ENCODE data around the gene OPA3. TPM values are rescaled to one million over a fixed set of nuclear protein-coding genes. Genes with fewer than 3 reads are reported as not detected.
A peak's percentile ranks its signal among the peaks of the same experiment; 100 is the strongest.

Gene OPA3
- total and polyA plus RNA-seq, 11 donors = 13.1 to 30.4 (median 22.3) TPM

DNA sequence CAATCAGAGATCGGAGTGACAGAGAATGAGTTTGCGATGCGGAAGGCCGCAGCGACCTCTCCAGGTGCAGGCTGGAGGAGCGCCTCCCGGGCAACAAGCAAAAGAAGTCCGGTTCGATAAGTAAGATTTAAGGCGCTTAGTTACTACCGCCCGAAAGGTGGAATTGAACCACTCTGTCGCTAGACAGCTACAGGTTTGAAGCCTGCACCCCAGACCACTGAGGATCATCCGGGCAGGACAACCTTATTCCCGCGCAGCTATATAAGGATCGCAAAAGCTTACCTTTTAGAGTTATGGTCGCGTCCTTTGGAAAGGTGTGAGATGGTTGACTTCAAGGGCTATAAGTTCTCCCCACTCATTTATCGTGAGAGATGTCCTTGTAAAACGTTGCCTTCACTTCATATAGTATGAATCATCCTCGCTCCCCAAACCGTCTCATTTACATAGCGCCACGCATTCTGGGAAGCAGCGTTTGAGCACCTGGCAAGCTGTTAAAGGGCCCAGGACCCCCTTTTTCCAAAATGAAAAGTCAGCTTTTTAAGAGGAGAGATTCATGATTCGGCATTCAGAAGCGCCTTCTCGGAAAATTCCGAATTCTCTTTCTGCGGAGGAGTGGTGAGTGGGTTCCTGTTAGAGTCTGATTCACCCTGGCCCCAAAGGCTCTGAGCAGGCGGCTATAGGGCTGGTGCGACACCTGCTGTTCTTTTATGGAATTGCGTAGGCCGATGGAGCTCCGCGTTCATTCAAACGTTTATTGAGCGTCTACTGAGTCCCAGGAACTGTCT lies 106.0 kb downstream of the OPA3 start:
- Histone ChIP-seq H3K27ac (peak overlapping the region; percentile 91 to 99 (median 96)), H3K27me3 (peaks cover 0 to 8% (median 0%) of the 10 kb centered on the region in 9 donors), H3K9me3 (no peaks in the 10 kb centered on the region), H3K36me3 (no peaks in the 10 kb centered on the region), H3K4me3 (peak overlapping the region; percentile 28 to 68 (median 54)), H3K4me1 (peaks cover 0 to 28% (median 9%) of the 10 kb centered on the region in 12 donors)
- WGBS, 4 donors = 0% methylated on average over 38 to 39 of the region's 39 CpGs
- intact Hi-C loops (cut with DNase I) = loop anchor here (1.0 to 10.0 kb wide), 4 partner anchors 39 to 54 kb away; partner anchors contain the start of gene ERCC1 (in 1 of the 10)
- peak; percentile 94 to 98 (median 96) for ATAC-seq
- DNase-seq = peak; percentile 81 to 87 (median 83)
- TF ChIP-seq POLR2A (IDR thresholded peaks at IDR 0.05) = peak in 1 of 2 donors; percentile 27
- TF ChIP-seq CTCF (IDR thresholded peaks at IDR 0.05) = peak; percentile 95 to 99 (median 97)

DNA sequence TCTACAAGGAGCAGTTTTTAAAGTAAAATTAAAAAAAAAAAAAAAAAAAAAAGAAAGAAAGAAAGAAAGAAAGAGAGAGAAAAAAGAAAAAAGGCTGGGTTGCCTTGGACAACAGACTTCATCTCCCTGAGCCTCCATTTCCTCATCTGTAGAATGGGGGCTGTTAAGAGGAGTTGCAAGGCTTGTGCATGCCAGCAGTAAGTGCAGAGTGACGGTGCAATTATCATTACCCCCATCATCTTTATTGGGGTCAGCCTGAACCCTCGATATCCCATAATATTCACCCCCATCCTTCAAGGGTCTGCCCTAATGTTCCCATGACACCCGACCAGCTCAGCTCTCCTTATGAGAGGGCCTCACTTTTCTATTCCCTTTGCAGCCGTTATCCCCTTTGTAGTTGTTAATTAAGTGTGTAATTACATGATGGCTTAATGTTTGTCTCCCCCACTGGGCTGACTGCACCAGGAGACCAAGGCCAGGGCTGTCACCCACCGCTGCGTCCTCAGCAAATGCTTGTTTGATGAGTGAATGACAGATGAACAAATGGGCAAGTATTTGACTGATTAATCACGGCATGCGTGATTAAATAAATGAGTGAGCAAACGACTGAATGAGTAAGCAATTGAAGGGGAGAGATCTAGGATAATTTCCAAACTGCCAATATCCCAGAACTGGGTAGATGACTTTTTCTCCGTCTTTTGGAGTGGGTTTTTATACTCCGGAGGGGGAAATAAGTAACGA lies 106.7 kb downstream of the OPA3 start:
- ATAC-seq = peak in 1 of 4 donors; percentile 2
- Histone ChIP-seq H3K4me3 (peak overlapping the region in 11 of 12 donors; percentile 39 to 68 (median 54)), H3K27me3 (peaks cover 0 to 16% (median 0%) of the 10 kb centered on the region in 9 donors)

More for the DNA sequence above, 106.7 kb downstream of the OPA3 start:
- H3K4me1 ChIP-seq = peaks cover 0 to 28% (median 9%) of the 10 kb centered on the region in 12 donors
- peak overlapping the region; percentile 91 to 99 (median 96) for H3K27ac ChIP-seq
- DNase-seq = no peak
- H3K9me3 ChIP-seq = no peaks in the 10 kb centered on the region
- H3K36me3 ChIP-seq = no peaks in the 10 kb centered on the region
- TF ChIP-seq POLR2A (IDR thresholded peaks at IDR 0.05) (no peak), CTCF (IDR thresholded peaks at IDR 0.05) (no peak)
- intact Hi-C loops (cut with DNase I) = loop anchor here in 9 of 10 donors (1.0 to 10.0 kb wide), 4 partner anchors 39 to 53 kb away; partner anchors contain the start of gene ERCC1 (in 1 of the 9)
- WGBS, 4 donors = 8 to 10% (median 9%) methylated on average over 12 of the region's 12 CpGs

Other genes starting within 250 kb of the OPA3 start
- gene KLC3, start 244.1 kb downstream of the OPA3 start, total RNA-seq = under 1 TPM in 4 of 9 donors, not detected in 5; 0.12 to 0.69 (median 0.30) TPM
- gene KLC3, start 244.1 kb downstream of the OPA3 start, polyA plus RNA-seq = under 1 TPM in 1 of 2 donors, not detected in 1; 0.32 TPM
- 10 to 100 TPM in 8 of 9 donors, 1 to 10 TPM in 1; 9.8 to 24.1 (median 13.9) TPM for gene ERCC2, start 214.2 kb downstream of the OPA3 start, total RNA-seq
- 1 to 10 TPM; 5.8 to 8.4 TPM for gene ERCC2, start 214.2 kb downstream of the OPA3 start, polyA plus RNA-seq
- 100 to 1,000 TPM in 7 of 9 donors, 10 to 100 TPM in 2; 92.3 to 400 (median 139) TPM for gene PPP1R13L, start 179.7 kb downstream of the OPA3 start, total RNA-seq
- gene PPP1R13L, start 179.7 kb downstream of the OPA3 start, polyA plus RNA-seq = 100 to 1,000 TPM; 102 to 174 TPM
- 10 to 100 TPM in 1 of 9 donors, 1 to 10 TPM in 8; 4.4 to 10.6 (median 6.9) TPM for gene POLR1G, start 178.2 kb downstream of the OPA3 start, total RNA-seq
- 1 to 10 TPM; 6.7 to 8.5 TPM for gene POLR1G, start 178.2 kb downstream of the OPA3 start, polyA plus RNA-seq
- gene ERCC1, start 160.9 kb downstream of the OPA3 start, total RNA-seq = 100 to 1,000 TPM; 104 to 156 (median 121) TPM
- 100 to 1,000 TPM; 120 to 294 TPM for gene ERCC1, start 160.9 kb downstream of the OPA3 start, polyA plus RNA-seq
- 100 to 1,000 TPM in 1 of 9 donors, 10 to 100 TPM in 1, 1 to 10 TPM in 4, under 1 TPM in 3; 0.23 to 107 (median 1.1) TPM for gene FOSB, start 116.8 kb downstream of the OPA3 start, total RNA-seq
- 1 to 10 TPM; 1.4 to 8.0 TPM for gene FOSB, start 116.8 kb downstream of the OPA3 start, polyA plus RNA-seq
- 10 to 100 TPM; 12.9 to 33.0 (median 26.9) TPM for gene RTN2, start 87.8 kb downstream of the OPA3 start, total RNA-seq
- gene RTN2, start 87.8 kb downstream of the OPA3 start, polyA plus RNA-seq = 10 to 100 TPM; 12.1 to 14.2 TPM
- gene PPM1N, start 86.4 kb downstream of the OPA3 start, total RNA-seq = 1 to 10 TPM in 1 of 9 donors, under 1 TPM in 3, not detected in 5; 0.56 to 2.7 (median 0.65) TPM
- under 1 TPM; 0.23 to 0.78 TPM for gene PPM1N, start 86.4 kb downstream of the OPA3 start, polyA plus RNA-seq
- 100 to 1,000 TPM in 1 of 9 donors, 10 to 100 TPM in 8; 31.2 to 106 (median 46.8) TPM for gene VASP, start 77.3 kb downstream of the OPA3 start, total RNA-seq
- 10 to 100 TPM; 50.9 to 74.9 TPM for gene VASP, start 77.3 kb downstream of the OPA3 start, polyA plus RNA-seq
- 10 to 100 TPM in 3 of 9 donors, 1 to 10 TPM in 6; 2.7 to 36.0 (median 4.3) TPM for gene GPR4, start 17.4 kb upstream of the OPA3 start, total RNA-seq
- gene GPR4, start 17.4 kb upstream of the OPA3 start, polyA plus RNA-seq = 1 to 10 TPM; 5.1 to 6.9 TPM
- gene EML2, start 54.6 kb upstream of the OPA3 start, total RNA-seq = 10 to 100 TPM; 22.4 to 50.2 (median 44.1) TPM
- 10 to 100 TPM; 19.0 to 23.2 TPM for gene EML2, start 54.6 kb upstream of the OPA3 start, polyA plus RNA-seq
- gene GIPR, start 83.4 kb upstream of the OPA3 start, total RNA-seq = 1 to 10 TPM in 7 of 9 donors, under 1 TPM in 2; 0.64 to 7.1 (median 4.8) TPM
- gene GIPR, start 83.4 kb upstream of the OPA3 start, polyA plus RNA-seq = 1 to 10 TPM; 1.9 to 8.1 TPM
- gene SNRPD2, start 107.2 kb upstream of the OPA3 start, total RNA-seq = 100 to 1,000 TPM; 149 to 343 (median 248) TPM
- 100 to 1,000 TPM; 318 to 343 TPM for gene SNRPD2, start 107.2 kb upstream of the OPA3 start, polyA plus RNA-seq
- gene QPCTL, start 107.9 kb upstream of the OPA3 start, total RNA-seq = 1 to 10 TPM; 1.5 to 5.5 (median 2.8) TPM
- gene QPCTL, start 107.9 kb upstream of the OPA3 start, polyA plus RNA-seq = 1 to 10 TPM; 2.9 to 4.5 TPM
- gene FBXO46, start 146.1 kb upstream of the OPA3 start, total RNA-seq = 10 to 100 TPM in 6 of 9 donors, 1 to 10 TPM in 3; 9.1 to 17.8 (median 10.3) TPM
- gene FBXO46, start 146.1 kb upstream of the OPA3 start, polyA plus RNA-seq = 1 to 10 TPM; 7.2 TPM
- gene MEIOSIN, start 148.6 kb upstream of the OPA3 start, total RNA-seq = not detected
- not detected for gene MEIOSIN, start 148.6 kb upstream of the OPA3 start, polyA plus RNA-seq
- gene SIX5, start 184.4 kb upstream of the OPA3 start, total RNA-seq = 10 to 100 TPM; 16.2 to 24.0 (median 22.9) TPM
- 10 to 100 TPM; 13.7 to 21.9 TPM for gene SIX5, start 184.4 kb upstream of the OPA3 start, polyA plus RNA-seq
- 100 to 1,000 TPM; 131 to 778 (median 273) TPM for gene DMPK, start 197.7 kb upstream of the OPA3 start, total RNA-seq
- 100 to 1,000 TPM; 382 to 458 TPM for gene DMPK, start 197.7 kb upstream of the OPA3 start, polyA plus RNA-seq
- 100 to 1,000 TPM in 1 of 9 donors, 10 to 100 TPM in 8; 47.2 to 109 (median 67.3) TPM for gene DMWD, start 208.0 kb upstream of the OPA3 start, total RNA-seq
- 10 to 100 TPM; 41.8 to 67.3 TPM for gene DMWD, start 208.0 kb upstream of the OPA3 start, polyA plus RNA-seq
- not detected for gene RSPH6A, start 230.5 kb upstream of the OPA3 start, total RNA-seq
- not detected for gene RSPH6A, start 230.5 kb upstream of the OPA3 start, polyA plus RNA-seq

All from heart left ventricle (tissue), 16 donors.